ENCODE results near the gene COLEC12.

The COLEC12 gene

DNA sequence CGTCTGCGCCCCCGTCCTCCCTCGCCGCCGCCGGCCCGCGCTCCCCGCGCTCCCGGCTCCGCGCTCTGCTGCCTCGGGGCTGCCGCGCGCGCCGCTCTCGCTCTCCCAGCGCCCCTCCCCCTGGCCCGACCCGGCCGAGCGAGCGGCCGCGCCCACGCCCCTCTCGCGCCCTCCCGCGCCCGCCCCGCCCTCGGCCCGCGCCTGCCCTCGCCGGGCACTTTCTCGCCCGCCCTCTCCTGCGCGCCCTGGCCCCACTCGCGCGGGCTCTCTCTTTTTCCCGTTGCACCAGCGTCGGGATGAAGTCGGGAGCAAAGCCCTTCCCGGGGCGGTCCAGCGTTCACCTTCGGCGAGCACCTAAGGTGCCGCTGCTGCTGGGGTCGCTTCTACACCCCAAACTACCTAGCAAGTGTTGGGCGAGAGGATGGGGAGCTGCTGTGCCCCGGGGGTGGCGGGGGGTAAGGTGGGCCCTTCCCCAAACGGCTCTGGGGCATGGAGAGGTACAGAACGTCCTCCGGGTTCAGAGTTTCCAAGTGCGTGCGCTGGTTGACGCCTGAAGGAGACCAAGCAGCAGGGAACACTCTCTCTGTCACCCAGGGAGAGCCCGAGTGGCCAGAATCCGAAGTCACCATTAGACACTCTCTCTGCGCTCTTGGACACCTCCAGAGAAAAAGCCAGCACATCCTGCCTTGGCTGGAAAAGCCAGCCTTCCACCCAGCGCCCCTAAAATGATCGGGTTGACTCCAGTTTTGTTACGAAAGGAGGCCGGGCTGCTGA, at the start of gene COLEC12:
COLEC12 (minus strand) TSS at position 70 of the 774 bp plus-strand sequence. CDS start 187 bp downstream, outside the sequence.
- DNase-seq, result no peak

DNA sequence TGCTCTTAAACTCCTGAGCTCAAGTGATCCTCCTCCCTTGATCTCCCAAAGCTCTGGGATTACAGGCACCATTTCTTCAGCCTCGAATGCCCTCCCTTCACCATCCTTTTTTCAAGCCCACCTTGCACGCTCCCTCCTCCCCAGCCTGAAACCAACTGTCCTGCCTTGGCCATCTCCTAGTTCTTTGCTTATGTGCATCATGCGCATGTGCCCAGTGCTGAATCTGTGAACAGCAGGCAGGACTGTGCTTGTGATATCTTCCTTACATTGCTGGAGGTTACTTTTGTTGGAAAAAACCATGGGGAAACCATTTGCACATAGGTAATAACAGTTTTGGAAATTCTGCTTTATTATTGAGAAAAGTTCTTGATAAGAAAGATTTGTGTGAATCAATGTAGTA, 49.5 kb upstream of the COLEC12 start:
- no peak for DNase-seq

DNA sequence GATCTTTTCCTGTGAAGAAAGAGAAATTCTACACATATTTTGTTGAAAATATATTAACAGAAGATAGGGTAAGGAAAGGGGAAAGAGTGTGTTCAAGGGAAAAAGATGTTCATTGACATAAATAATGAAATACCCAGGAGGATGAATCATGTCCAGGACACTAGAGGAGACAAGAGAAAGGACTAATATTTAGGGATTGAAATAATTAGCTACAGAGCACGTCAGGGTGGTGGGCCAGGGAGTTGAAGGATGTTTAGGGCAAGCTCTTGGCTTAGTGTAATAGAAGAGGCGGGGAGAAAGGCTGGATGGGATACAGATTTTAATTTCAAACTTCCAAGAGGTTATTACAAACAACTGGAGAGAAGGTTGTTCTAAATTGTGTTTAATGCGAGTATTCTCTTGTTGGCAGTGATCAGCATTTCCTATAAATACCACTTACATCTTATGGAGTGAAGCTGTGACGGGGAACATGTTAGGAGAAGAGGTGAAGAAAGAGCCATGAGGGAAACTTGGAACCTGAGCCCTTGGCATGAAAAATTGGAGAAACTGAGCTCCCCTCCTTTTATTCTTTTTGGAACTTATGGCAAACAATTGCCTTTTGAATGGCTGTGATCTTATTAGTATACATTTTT, 43.1 kb upstream of the COLEC12 start:
- no peak for DNase-seq

DNA sequence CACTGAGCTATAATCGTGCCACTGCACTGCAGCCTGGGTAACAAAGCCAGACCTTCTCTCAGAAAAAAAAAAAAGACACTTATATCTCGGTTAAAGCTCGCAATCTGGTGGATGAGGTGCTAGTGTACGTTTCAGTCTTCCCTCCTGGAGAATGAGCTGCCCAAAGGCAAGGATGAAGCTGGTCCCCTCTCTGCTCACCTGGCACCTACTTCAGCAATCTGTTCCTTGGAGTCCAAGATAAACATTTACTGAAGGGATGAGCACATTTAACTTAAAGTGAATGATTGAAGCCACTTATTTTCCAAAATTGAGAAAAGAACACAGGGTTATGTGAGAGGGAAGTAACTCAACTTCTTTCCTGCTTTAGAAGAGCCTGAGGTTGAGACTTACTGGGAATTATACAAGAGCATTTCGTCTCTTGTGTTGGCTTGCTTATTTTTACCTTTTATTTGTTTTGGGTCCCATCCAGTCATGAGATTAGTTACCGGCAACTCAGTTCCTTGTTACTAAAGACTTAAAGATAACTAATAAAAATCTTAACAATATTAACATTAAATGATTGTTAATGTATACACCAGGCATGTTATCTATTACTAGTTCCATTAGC, 33.6 kb upstream of the COLEC12 start:
- no peak for DNase-seq

DNA sequence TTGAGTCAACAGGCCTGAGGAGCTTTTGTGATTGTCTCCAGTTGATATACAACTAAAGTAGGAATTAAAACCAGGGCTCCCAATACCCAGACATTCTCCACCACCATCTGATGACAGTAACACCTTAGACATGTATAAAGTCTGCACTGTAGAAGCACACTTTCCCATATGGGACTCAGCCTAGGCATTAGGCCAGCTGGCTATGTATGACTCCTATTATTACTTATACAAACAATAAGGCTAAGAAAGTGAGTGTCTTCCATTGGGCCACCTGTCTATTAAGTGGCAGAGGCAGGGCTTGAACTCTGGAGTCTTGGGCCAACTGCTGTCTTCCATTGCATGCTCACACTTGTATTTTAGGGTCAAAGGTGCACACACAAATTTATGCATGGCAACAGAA, 32.1 kb upstream of the COLEC12 start:
- DNase-seq, result no peak

DNA sequence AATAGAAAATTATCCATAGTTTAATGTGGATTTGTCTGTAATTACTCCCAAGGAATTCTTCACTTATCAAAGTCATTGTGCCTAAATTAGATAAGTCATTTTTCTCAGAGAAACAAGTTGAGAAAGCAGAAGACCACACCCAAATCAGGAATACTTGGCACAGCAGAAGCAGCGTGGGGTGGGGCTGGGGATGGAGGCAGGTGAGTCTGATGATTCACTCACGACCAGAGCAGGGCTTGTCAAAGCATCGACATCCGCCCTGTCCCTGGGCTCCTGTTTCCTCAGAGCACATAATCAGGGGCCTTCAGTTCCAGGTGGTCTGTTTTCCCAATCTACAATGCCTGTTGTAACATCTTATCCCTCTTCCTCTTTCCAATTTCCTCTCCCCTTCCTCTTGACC, 31.5 kb upstream of the COLEC12 start:
- no peak for DNase-seq

DNA sequence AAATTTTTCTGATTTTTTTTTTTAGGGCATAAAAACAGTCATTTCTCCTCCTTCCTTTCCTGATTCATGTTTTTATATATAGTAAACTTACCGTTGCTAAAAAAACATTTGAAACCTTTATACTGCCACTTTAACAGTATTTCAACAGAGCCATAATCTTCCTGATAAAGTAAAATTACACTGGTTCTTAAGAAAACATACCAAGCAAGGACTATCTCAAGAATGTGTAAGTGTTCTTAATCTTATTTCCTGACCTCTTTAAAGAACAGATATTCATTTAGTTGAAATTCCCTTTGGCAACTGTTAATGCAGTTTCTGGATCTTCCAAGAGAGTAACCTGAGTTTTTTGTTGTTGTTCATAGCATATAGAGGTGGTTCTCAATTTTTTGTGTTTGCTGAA, 26.6 kb upstream of the COLEC12 start:
- no peak for DNase-seq

DNA sequence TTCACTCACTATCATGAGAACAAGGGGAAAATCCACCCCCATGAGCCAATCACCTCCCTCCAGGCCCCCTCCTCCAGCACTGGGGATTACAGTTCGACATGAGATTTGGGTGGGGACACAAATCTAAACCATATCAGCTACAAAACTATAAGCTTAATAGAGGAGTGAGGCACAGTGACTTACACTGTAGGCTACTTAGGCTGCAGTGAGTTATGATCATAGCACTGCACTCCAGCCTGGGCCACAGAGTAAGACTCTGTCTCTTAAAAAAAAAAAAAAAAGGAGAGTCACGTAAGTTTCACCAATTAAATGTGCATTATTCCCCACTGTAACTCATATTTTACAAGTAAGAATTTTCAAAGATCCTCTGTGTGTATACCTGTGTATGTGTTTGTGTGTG, 26.2 kb upstream of the COLEC12 start:
- DNase-seq, result no peak

DNA sequence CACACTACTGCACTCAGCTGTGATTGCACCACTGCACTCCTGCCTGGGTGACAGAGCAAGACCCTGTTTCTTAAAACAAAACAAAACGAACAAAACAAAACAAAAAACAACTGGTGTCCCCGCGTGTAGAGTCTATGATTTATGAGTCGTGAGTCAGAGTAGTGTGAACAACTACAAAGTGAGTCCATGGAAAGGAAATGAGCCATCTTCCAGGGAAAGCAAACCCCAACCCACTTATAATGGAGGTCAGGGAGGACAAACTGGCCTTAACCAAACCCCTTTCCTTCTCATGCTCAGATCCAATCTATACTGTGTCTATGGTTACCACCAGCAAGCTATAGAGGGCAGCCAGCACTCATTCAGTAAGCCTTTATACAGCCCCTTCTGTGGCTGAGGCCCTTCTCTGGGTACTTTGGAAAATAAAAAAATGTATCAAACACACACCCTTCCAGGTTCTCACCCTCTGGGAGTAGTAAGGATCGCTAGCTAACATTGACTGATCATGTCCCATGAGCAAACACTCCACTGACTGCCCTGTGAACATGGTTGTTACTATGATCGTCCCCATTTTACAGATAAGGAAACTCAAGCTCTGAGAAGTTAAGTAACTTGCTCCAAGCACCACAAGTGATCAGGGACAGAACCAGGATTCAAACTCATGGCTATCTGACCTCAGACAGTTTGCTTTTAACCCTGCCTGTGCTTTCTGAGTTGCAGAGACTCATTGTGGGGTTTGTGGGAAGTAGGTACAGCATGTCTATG, 24.7 kb upstream of the COLEC12 start:
- DNase-seq, result peak; percentile 10

DNA sequence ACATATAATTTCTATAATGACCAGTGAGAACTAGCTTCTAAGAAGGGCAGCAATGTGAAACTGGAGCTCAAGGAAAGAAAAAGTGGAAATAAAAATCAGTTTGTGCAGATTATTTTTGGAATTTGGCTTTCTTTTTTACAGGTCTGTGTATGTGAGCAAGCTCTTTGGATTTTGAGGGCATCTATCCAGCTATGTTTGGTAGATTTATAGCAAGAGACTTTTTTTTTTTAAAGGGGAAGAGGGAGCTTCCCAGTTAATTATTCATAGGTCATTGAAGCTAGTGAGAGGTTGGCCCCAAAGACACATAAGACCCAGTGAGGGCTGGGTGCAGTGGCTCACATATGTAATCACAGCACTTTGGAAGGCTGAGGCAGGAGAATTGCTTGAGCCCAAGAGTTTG, 24.0 kb upstream of the COLEC12 start:
- no peak for DNase-seq

DNA sequence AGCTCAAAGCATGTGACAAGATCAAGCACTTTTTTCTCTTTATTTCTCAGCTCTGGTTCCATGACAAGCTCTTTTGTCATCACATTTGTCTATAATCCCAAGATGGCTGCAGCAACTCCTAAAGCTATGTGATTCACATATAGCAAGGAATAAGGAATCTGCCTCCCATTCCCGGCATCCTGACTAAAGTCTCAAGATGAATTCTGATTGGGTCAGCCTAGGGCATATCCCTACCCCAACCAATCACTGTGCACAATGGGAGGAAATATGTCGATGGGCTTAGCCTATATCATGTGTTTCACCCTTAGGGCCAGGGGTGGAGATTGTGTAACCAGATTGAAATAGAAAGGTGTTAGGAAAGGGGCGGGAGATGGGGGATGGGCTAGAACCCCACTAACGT, 23.1 kb upstream of the COLEC12 start:
- DNase-seq, result no peak

DNA sequence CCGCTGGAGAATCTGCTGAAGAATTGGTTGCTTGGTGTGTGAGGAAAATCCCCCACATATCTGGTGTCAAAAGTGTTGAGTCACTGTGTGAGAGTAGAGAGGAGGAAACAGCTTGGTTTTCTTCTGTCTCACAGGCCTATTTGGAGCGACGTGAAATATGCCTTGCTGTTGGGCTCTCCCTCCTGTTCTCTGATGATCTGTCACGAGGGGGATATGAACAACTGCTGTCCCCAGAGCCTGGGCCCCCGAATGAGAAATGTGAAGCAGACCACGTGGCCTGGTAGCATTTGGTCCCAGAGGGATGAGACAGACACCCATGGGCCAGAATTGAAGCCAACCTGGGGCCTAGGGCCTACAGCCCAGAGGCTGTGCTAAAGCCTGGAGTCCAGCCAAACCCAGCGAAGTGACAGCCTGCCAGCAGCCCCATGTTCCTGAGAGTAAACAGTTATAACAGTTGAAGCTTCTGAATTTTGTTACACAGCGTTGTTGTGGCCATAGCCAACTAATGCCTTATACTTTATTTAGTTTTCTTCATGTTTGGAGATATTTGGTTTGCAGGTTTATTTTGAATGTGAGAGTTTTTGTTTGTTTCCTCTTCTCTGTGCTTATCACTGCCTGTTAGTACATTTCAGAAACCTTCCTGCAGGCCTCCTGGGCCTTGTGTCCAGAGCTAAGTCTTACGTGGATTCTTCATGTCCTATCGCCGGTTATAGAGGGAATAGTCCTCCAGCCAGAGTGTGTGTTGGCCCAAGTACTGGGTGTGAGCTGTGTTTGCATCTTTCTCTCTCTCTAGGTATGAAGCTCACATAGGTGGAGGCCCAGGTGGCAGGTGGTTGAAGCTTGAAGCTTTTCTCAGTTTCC, 18.7 kb upstream of the COLEC12 start:
- DNase-seq, result no peak

DNA sequence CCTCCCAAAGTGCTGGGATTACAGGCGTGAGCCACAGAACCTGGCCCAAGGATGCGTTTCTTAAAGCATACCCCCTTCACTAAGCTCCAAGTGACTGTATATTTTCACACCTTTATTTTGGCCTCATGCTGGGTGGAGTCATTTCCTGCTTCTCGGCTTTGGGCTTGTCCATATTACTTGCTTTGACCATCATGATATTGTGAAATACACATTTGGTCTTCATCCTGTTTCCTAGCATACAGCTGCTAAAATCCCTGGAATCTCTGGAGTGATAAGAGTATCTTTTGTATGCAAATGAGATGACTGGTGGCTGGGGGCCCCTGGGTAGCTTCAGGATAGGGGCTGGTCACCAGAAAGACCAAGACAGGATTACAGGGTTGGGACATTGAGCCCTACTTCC, 17.6 kb upstream of the COLEC12 start:
- DNase-seq, result no peak

DNA sequence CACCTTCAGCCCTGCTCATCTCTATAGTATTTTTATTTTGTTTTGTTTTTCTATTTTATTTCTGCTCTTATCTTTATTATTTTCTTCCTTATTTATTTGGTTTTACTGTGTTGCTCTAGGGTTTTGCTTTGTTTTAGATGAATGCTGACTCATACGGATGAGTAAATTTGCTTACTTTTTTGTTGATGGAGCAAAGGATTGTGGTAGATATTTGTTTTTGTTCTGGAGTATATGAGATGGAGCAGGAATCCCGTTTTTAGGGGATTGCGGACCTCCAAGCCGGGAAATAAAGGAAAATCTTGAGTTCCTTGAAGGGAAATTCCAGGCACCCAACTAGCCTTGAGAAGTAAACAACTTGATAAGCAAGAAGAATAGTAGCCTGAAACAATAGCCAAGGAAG, 15.3 kb upstream of the COLEC12 start:
- no peak for DNase-seq

DNA sequence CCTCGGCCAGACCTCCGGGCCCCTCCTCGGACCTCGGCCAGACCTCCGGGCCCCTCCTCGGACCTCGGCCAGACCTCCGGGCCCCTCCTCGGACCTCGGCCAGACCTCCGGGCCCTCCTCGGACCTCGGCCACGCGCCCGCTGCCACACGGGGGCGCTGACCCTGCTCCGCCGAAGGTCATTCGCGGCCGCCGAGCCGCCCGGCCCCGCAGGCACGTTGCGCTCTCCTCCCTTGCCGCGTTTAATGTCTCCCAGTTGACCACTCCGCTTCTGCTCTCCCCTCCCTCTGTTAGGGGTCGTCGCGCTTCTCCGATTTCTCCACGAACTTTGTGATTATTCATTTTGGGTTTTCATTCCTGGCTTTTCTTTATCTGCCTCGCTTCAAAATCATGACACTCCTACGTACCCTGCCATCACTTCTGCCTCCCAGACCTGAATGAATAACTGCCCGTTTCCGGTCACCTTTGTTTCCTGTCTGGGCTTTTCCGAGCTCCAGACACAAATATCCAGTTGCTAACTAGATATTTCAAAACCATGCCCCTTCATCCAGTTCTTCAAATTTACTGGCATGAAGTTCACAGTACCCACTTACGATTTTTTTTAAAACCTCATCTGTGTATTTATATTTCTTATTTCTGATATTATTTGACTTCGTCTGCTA, 14.8 kb upstream of the COLEC12 start:
- no peak for DNase-seq

DNA sequence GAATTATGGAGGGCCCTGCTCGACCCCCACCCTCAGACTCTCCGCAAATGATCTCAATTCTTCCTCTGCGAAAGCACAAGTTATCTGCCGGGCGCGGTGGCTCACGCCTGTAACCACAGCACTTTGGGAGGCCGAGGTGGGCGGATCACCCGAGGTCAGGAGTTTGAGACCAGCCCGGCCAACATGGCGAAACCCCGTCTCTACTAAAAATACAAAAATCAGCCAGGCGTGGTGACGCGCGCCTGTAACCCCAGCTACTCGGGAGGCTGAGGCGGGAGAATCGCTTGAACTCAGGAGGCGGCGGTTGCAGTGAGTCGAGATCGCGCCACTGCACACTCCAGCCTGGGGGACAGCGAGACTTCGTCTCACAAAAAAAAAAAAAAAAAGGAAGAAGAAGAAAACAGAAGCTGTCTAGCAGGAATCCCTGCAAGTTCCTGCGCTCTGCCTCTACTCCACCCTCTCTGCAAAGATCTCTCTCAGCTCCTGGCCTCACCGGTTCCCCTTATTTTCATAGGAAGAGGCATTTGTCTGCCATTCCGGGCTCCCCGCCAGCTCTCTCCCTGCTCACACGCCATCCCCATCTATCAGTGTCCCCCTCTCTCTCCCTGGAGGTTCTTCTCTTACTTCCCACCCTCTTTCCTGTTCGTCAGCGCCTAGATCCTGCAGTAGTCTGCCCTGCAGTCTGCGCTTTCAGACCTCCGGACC, 13.5 kb upstream of the COLEC12 start:
- no peak for DNase-seq

DNA sequence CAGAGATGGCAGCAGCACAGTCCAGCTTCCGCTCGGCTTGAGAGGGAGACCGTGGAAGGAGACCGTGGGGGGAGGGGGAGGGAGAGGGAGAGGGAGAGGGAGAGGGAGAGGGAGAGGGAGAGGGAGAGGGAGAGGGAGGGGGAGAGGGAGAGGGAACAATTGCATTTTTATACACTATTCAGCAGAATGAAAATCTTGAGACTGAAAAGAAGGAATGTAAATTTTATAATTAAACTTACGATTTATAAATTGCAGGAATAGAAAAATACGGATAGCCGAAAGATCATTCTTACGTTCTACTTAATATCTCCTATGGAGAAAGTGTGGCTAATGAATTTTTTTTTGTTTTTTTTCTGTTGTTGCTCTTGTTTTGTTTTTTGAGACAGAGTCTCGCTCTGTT, 12.5 kb upstream of the COLEC12 start:
- no peak for DNase-seq

DNA sequence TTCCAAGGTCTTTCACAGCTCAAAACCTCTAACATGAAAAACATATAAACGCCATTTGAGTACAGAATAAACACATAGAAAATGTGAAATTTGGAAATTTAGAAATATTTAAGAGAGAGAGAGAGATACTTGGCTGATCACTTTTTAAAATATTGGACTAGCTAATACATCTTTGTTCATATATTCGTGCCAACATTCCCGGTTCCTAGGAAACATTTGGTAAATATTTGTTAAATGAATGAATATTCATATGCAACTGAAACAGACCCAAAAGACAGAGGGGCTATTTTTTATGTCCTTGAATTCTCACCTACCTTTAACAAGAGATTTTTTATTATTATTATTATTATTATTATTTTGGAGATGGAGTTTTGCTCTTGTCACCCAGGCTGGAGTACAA, 8.3 kb upstream of the COLEC12 start:
- no peak for DNase-seq

DNA sequence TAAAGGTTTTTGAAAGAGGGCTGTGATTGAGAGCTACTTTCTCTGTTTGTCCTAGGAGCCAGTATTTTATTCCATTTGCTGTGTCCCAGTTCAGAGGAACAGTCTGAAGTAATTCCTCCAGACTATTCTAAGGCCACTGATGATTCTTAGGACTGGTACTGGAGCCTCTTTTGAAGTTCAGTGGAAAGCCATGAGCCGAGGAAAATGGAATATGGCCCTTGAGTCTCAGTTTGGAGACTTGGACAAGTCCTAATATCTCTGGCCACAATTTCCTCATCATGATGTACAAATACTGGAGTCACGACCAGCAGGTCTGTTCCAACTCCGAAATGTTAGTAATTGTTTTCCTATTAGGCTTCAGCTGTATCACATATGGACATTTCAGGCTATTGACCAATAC, 7.1 kb upstream of the COLEC12 start:
- no peak for DNase-seq

DNA sequence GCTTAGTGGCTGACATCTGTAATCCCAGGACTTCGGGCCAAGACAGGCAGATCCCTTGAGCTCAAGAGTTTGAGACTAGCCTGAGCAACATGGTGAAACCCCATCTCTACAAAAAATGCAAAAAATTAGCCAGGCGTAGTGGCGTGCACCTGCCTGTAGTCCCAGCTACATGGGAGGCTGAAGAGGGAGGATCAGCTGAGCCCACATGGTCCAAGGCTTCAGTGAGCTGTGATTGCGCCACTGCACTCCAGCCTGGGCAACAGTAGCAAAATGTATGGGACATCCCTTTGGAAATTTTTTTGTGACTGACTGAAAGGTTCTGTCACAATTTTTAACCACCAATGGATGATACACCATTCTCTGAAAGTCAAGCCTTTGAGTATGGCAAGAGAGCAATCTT, 6.3 kb upstream of the COLEC12 start:
- DNase-seq, result no peak

DNA sequence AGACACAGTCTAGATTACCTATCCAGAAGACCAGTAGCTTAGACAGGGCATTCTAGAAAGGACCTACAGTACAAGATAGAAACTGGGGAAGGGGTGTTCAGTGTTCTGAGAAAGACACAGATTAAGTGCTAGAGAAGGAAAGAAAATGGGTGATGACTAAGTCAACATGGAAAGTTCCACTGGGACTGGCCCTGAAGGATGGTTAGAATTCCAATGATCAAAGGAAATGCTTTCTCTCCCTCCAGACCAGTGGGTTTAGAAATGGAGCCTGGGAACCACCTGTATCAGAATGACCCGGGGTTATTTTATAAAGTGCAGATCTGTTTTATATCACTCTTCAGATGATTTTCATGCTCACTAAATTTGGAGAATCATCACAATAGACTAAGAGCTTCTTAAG, 5.8 kb upstream of the COLEC12 start:
- no peak for DNase-seq
